HEK293T (cell line): ENCODE results near the gene MX1.

ENCODE experiments used
- BHLHE40 ChIP-seq: fragments of 450-650 bp; IDR thresholded peaks from 2 replicates; pipeline ENCODE4 v1.6.1; 2016; ENCODE audit warnings: mild to moderate bottlenecking, moderate library complexity, borderline replicate concordance
- CTBP1 ChIP-seq: fragments of 450-650 bp; IDR thresholded peaks from 2 replicates; pipeline ENCODE4 v1.6.1; 2016; ENCODE audit warnings: borderline replicate concordance
- ELF4 ChIP-seq: fragments of 450-650 bp; IDR thresholded peaks from 2 replicates; pipeline ENCODE4 v1.6.1; 2017; ENCODE audit warnings: antibody characterized with exemption
- FOXA1 ChIP-seq: fragments of 450-650 bp; IDR thresholded peaks from 2 replicates; pipeline ENCODE4 v1.6.1; 2016; ENCODE audit warnings: mild to moderate bottlenecking
- FOXK2 ChIP-seq: fragments of 450-650 bp; IDR thresholded peaks from 2 replicates; pipeline ENCODE4 v1.6.1; 2016; ENCODE audit warnings: mild to moderate bottlenecking
- FOXM1 ChIP-seq: fragments of 450-650 bp; IDR thresholded peaks from 2 replicates; pipeline ENCODE4 v1.6.1; 2017; ENCODE audit warnings: mild to moderate bottlenecking, borderline replicate concordance
- HDGF ChIP-seq: fragments of 450-650 bp; IDR thresholded peaks from 2 replicates; pipeline ENCODE4 v1.6.1; 2017; ENCODE audit warnings: antibody characterized with exemption, borderline replicate concordance
- L3MBTL2 ChIP-seq: fragments of 450-650 bp; conservative IDR thresholded peaks from 2 replicates; pipeline ENCODE4 v1.6.1; 2016; ENCODE audit warnings: mild to moderate bottlenecking

DNA sequence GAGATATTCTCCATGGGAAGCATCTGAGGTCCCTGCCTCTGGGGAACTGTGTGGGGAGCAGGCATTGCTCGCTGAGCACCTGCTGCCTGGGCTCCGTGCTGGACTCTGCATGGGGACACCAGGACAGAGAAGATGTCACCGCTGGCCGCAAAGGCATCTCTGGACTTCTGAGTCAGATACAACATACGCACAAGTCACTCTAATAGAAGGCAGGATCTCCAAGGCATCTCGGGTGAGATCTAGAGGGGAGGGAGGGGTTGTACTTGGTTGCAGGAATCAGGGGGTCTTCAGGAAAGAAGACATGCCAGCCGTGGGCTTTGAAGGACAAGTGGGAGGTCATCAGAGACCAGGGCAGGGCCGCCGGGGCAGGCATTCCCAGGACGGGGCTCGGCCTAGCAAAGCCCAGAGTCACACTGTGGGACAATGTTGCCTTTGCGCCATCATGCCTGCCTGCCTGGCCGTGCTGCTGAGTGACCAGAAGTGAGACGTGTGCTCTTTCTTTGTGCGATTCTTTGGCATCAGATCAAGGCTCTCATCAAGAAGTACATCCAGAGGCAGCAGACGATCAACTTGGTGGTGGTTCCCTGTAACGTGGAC is 35.9 kb upstream of the MX1 start:
- TF ChIP-seq BHLHE40 (no peak), CTBP1 (no peak), HDGF (no peak), FOXM1 (no peak), FOXK2 (no peak), FOXA1 (no peak), ELF4 (no peak), L3MBTL2 (no peak)
